ENCODE data around the gene TEX55.
"Not testable (repeated sequence)": the region's sequence is repeated elsewhere in the genome, so short reads cannot be mapped to it uniquely, and the experiment has no call there.

The TEX55 gene

GRCh38 chr3:119145500-119146167, at the start of gene TEX55:
Gene TEX55 (plus strand): TSS chr3:119146165. CDS start chr3:119146190, 25 bp downstream.
- peak; percentile 15 for DNase-seq

DNA sequence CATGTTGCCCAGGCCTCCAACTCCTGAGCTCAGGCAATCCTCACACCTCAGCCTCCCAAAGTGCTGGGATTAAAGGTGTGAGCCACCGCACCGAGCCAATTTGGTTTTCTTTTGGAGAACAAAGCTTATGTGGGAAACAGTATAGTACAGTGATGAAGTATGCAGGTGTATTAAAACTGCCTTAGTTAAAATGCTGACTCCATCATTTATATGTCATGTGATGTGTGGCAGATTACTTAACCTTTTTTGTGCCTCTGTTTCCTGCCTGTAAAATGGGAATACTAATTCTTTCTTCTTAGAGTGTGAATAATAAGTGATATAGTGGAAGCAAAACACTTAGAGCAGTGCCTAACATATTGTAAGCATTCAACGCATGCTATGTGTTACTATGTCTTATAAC, 48.0 kb upstream of the TEX55 start:
- no peak for DNase-seq

- DNase-seq = no peak
Measured at GRCh38 chr3:119098619-119099222, 47.2 kb upstream of the TEX55 start.

DNA sequence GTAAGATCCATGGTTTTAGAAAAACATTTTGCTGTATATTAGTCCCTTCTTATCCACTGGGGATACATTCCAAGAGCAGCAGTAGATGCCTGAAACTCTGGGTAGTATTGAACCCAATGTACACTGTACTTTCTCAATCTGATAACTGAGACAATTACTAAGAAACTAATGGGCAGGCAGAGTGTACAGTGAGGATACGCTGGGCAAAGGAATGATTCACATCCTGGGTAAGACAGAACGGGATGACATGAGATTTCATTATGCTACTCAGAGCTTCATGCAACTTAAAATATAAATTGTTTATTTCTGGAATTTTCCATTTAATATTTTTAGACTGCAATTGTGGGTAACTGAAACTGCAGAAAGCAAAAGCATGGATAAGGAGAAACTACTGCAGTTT, 46.2 kb upstream of the TEX55 start:
- DNase-seq = no peak

GRCh38 chr3:119104031-119104430, 41.9 kb upstream of the TEX55 start:
- DNase-seq = no peak

DNA sequence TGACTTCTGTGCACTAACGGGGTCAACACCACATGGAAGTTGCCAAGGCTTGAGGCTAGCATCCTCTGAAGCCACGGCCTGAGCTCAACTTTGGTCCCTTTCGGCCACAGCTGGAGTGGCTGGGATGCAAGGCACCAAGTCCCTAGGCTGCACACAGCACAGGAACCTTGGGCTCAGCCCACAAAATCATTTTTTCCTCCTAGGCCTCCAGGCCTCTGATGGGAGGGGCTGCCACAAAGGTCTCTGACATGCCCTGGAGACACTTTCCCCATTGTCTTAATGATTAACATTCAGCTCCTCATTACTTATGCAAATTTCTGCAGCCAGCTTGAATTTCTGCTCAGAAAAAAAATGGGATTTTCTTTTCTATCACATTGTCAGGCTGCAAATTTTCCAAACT, 27.6 kb upstream of the TEX55 start:
- DNase-seq = not testable (repeated sequence)

GRCh38 chr3:119120480-119120879, 25.5 kb upstream of the TEX55 start:
- DNase-seq = no peak

DNA sequence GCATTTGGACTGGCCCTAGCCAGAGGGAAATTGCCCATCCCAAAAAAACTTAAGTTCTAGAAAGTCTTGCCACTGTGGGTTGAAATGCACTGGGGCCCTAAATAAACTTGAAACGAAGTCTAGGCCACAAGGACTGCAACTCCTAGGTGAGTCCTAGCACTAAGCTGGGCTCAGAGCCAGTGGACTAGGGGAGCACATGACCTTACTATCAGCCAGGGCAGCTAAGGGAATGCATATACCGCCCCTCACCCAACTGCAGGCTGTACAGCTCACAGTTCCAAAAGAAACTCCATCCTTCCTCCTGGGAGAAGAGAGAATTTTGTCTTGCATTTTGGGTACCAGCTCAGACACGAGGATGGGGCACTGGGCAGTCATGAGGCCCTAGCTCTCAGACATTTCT, 23.6 kb upstream of the TEX55 start:
- DNase-seq = no peak

- DNase-seq = no peak
Measured at GRCh38 chr3:119125342-119125741, 20.6 kb upstream of the TEX55 start.

GRCh38 chr3:119125742-119126504, 20.0 kb upstream of the TEX55 start:
- DNase-seq = no peak

GRCh38 chr3:119130291-119130690, 15.7 kb upstream of the TEX55 start:
- DNase-seq = not testable (repeated sequence)

DNA sequence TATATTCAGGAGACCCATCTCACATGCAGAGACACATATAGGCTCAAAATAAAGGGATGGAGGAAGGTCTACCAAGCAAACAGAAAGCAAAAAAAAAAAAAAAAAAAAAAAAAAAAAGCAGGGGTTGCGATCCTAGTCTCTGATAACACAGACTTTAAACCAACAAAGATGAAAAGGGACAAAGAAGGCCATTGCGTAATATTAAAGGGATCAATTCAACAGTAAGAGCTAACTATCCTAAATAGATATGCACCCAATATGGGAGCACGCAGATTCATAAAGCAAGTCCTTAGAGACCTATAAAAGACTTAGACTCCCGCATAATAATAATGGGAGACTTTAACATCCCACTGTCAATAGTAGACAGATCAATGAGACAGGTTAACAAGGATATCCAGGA, 13.7 kb upstream of the TEX55 start:
- not testable (repeated sequence) for DNase-seq

- DNase-seq = not testable (repeated sequence)
Measured at GRCh38 chr3:119139360-119139759, 6.6 kb upstream of the TEX55 start.

GRCh38 chr3:119140466-119140865, 5.5 kb upstream of the TEX55 start:
- no peak for DNase-seq

GRCh38 chr3:119145128-119145499, 851 bp upstream of the TEX55 start:
- no peak for DNase-seq

GRCh38 chr3:119146578-119147375, 812 bp downstream of the TEX55 start:
- DNase-seq = no peak

DNA sequence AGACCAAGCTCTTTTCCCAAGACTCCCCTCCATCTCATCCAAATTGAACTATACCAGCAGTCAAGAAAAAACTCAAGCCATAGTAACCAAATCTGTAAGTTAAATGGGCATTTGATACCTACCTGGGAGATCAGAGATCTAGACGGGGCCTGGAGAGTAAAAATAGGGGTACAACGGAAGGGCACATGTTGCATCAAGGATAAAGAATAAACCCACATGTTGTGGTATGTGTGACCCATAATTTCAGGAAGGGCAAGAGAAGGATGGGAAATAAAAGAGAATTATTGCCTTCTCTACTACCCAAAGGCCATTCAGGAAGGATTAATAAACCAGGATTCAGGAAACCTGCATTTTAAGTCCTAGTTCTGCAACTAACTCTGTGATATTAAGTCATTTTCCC, 1.5 kb downstream of the TEX55 start:
- DNase-seq = no peak

DNA sequence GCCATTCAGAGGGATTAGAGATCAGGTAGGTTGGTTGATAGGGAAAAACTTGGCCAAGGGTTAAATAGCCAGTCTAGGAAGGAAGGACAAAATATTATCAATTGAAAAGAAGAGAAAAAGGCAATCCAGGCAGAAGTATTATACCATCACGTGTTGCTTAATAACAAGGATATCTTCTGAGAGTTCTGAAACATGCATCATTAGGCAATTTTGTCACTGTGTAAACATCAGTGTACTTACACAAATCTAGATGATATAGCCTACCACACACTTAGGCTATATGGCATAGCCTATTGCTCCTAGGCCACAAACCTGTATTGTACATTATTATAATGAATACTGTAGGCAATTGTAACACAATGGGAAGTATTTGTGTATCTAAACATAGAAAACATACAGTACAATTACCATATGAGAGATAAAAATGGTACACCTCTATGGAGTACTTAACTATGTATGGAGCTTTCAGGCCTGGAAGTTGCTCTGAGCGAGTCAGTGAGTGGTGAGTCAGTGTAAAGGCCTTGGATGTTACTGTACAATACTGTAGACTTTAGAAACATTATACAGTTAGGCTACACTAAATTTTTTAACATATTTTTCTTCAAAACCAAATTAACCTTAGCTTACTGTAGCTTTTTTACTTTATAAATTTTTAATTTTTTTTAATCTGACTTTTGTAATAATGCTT, 2.7 kb downstream of the TEX55 start:
- DNase-seq = no peak

GRCh38 chr3:119149484-119149883, 3.5 kb downstream of the TEX55 start:
- DNase-seq = no peak

GRCh38 chr3:119156868-119157267, 10.9 kb downstream of the TEX55 start:
- DNase-seq = no peak

DNA sequence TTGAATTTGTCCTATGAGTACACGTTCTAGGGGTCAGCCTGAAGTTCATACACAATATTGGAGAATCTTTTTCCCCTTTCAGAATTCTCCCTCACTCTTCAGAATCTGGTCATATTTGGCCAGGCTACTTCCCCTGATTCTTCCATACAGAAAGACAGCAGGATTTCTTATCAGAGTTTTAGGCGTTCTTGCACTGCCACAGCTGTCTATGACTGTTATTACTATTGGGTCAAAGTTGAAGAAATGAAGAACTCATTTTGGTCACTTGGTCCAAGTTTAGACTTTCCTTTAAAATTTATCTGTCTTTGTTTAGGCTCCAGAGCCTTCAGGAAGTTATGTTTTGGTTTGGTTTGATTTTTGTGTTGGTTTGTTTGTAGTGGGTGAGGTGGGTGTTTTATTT, 12.0 kb downstream of the TEX55 start:
- DNase-seq = no peak

DNA sequence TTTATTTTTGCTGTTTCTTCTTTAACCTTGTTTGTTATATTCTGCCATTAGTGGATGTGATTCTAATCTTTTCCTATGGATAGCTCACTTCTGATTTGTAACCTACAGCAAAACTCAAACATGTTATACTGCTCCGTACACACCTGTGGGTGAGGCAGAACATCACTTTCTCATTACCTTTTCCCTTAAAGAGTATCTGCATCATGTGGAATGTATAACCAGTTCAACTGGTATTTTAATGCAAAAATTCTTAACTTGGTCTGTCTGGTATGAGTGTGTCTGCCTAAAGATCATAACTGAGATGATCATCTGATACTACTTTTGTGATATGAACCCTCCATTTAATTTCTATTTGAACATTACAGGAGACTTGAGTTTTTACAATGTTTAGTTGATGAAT, 14.4 kb downstream of the TEX55 start:
- DNase-seq = no peak

DNA sequence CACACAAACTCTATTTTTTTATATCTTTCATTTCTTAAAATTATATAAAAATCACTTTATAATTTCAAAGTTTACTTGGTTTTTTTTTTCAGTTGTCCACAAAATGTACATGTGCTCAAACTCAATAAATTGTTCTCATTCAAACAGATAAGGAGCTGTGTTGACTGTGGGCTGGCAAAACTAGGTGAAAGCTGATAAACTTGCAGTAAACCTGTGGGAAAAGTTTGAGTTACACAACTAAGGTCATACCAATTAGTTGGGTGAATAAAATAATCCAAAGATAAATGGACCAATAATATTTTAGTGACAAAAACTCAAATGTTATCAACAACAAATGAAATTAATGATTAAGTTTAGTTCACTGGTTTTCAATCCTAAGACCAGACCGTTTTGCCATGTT, 14.8 kb downstream of the TEX55 start:
- no peak for DNase-seq
